Esophagus (tissue), 2 donors: ENCODE measurements around the gene TSPAN3. TPM values are rescaled to one million over a fixed set of nuclear protein-coding genes. Genes with fewer than 3 reads are reported as not detected.

Source experiments
- H3K27ac ChIP-seq, 2 donors: one replicate each; pipeline ENCODE4 v1.5.1; 2013; ENCODE audit warnings: low read depth in 2 of 2, mild to moderate bottlenecking in 2 of 2, inconsistent platforms in 1 of 2, low read length in 1 of 2, moderate library complexity in 1 of 2
- H3K27me3 ChIP-seq, 2 donors: one replicate each; pipeline ENCODE4 v1.6.1; 2013; ENCODE audit warnings: low read length in 2 of 2, control low read depth in 1 of 2, mild to moderate bottlenecking in 1 of 2; ENCODE audit not compliant: insufficient read depth in 2 of 2, control insufficient read depth in 1 of 2
- H3K36me3 ChIP-seq, 2 donors: one replicate each; pipeline ENCODE4 v1.6.1; 2013; ENCODE audit warnings: low read length in 1 of 2; ENCODE audit not compliant: control insufficient read depth in 2 of 2, insufficient read depth in 2 of 2
- H3K4me1 ChIP-seq, 2 donors: one replicate each; pipeline ENCODE4 v1.6.1; 2013; ENCODE audit warnings: low read length in 1 of 2; ENCODE audit not compliant: control insufficient read depth in 2 of 2, insufficient read depth in 2 of 2
- H3K4me3 ChIP-seq, 2 donors: one replicate each; pipeline ENCODE4 v1.5.1; 2013; ENCODE audit warnings: low read length in 2 of 2, mild to moderate bottlenecking in 2 of 2, low read depth in 1 of 2, moderate library complexity in 1 of 2
- H3K9me3 ChIP-seq, 2 donors: one replicate each; pipeline ENCODE4 v1.6.1; 2013; ENCODE audit warnings: mild to moderate bottlenecking in 2 of 2, low read depth in 1 of 2, low read length in 1 of 2, moderate library complexity in 1 of 2; ENCODE audit not compliant: control insufficient read depth in 2 of 2, insufficient read depth in 1 of 2
- WGBS, 2 donors: extraction: QIAGEN DNeasy Blood & Tissue Kit; methylation state at CpG; one replicate each; pipeline ENCODE4 v1.1.7; 2013; 5-methylcytosine and 5-hydroxymethylcytosine counted together
- polyA plus RNA-seq, 2 donors: library from polyadenylated mRNA; stranded (reverse); fragments of 200-250 nt; gene quantifications; one replicate each; pipeline ENCODE4 v1.2.3, GENCODE V29; 2013
- donor health status: healthy with polysubstance abuse.
- donor health status: Bipolar disorder and iron deficiency.

The TSPAN3 gene
- polyA plus RNA-seq, 2 donors = 56.9 to 65.8 TPM

DNA sequence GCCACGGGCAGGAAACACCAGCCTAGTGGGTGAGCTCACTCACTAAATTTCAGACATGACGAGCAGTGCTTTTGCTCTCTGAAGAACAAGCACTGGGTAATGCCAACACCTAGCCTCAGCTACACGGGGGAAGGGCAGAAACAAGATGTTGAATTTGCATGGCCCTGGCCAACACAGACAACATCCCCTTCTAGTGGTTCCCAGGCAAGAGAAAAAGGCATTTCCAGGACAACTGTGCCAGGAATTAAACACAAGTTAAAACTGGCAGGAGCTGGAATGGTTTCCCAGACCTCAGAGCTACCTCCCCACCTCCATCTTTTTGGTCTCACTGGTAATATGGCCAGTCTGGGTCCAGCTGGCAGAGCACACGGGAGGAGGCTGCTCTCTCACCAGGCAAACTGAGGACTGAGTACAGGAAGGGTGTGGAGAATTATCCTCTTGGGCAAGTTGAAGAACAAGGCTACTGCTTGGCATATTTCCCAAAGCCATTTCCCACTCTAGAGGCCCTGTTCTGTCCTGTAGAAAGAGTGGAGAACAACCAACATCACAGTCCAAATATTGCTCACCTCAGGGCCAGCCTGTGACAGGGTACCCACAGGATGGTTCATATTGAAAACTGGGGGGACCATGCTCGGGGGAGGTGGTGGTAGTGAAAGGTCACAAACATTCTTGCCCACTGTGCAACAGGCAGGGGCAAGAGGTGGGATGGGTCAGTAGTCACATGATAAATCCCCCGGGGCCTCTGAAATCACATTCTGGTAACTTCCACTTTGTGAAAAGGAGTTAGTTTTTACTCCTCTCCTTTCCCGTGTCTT lies 26.5 kb downstream of the TSPAN3 start:
- 66 to 67% methylated on average over 7 of the region's 7 CpGs for WGBS, 2 donors
- no peak overlapping the region for H3K27ac ChIP-seq
- peaks cover 12 to 15% of the 10 kb centered on the region in 2 donors for H3K36me3 ChIP-seq
- H3K4me3 ChIP-seq = no peak overlapping the region
- peaks cover 0 to 5% of the 10 kb centered on the region in 2 donors for H3K4me1 ChIP-seq
- H3K27me3 ChIP-seq = no peaks in the 10 kb centered on the region
- H3K9me3 ChIP-seq = no peaks in the 10 kb centered on the region

DNA sequence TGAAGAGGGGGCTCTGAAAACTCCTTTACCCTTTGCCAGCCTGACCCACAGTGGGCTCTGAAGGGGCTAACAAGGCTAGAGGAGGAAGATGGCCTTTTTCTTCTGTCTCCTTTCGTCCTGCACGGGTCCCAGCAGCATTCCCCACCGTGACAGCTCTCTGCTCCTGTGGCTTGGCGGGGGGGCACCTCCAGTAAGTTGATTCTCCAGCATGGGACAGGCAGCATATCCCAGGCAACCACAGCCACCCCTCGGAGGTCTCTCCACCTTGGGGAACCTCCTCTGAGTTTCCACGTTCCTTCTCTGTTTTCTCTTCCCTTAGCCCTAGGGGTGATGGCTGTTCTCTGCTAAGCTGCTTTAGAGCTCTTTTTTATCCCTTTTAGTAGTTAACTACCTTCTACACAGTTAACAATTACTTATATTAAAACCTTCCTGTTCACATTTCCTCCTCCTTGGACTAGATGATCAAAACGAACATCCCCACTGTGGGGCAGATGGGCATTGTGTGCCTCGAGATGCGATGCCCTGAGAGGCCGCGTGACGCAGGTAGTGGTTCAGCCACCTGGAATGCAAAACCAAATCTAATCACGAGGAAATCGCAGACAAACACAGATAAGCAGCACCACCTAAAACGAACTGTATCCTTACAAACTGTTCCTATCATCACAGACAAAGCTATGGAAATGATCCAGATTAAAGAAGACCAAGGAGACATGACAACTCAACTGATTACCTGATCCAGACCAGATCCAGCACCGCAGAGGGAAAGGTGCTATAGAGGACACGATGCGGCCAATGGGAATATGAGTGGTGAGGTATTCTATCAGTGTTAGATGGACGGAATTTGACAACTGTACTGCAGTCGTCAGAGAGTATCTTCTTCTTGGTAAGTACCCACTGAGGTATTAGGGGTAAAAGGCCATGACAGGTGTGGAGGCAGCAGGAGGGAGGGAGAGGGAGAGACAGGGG lies 27.7 kb downstream of the TSPAN3 start:
- H3K4me3 ChIP-seq = no peak overlapping the region
- no peaks in the 10 kb centered on the region for H3K9me3 ChIP-seq
- H3K27ac ChIP-seq = no peak overlapping the region
- WGBS, 2 donors = 82 to 85% methylated on average over 20 of the region's 20 CpGs
- peaks cover 12 to 15% of the 10 kb centered on the region in 2 donors for H3K36me3 ChIP-seq
- no peaks in the 10 kb centered on the region for H3K27me3 ChIP-seq
- peaks cover 0 to 5% of the 10 kb centered on the region in 2 donors for H3K4me1 ChIP-seq

- Histone ChIP-seq H3K36me3 (peaks cover 12 to 15% of the 10 kb centered on the region in 2 donors), H3K27ac (no peak overlapping the region), H3K9me3 (no peaks in the 10 kb centered on the region), H3K27me3 (no peaks in the 10 kb centered on the region), H3K4me1 (peaks cover 0 to 5% of the 10 kb centered on the region in 2 donors), H3K4me3 (no peak overlapping the region)
- 83 to 88% methylated on average over 8 of the region's 8 CpGs for WGBS, 2 donors
Observed at GRCh38 chr15:77042245-77042919, 28.5 kb downstream of the TSPAN3 start.

DNA sequence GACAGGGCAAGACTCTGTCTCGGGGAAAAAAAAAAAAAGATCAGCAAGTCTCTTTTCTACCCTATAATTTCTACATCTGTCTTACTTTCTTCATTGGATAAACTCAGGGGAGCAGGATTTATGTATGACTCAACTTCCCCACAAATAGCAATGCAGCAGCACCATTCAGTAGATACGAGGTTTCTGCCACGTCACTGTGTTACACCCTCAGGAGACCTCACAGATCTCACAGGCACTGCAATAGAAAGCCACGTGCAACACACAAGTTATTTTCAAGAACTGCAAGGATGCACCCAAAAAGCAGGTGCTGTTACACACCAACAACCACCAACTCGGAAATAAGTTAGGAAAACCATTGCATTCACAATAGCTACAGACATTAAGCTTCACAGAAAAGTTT lies 30.2 kb downstream of the TSPAN3 start:
- Histone ChIP-seq H3K27me3 (no peaks in the 10 kb centered on the region), H3K27ac (no peak overlapping the region), H3K4me1 (peaks cover 4 to 16% of the 10 kb centered on the region in 2 donors), H3K4me3 (no peak overlapping the region), H3K36me3 (peaks cover 10 to 19% of the 10 kb centered on the region in 2 donors), H3K9me3 (no peaks in the 10 kb centered on the region)
- 76 to 81% methylated on average over 5 of the region's 5 CpGs for WGBS, 2 donors

- H3K27ac ChIP-seq = no peak overlapping the region
- no peak overlapping the region for H3K4me3 ChIP-seq
- H3K4me1 ChIP-seq = peaks cover 4 to 16% of the 10 kb centered on the region in 2 donors
- no peaks in the 10 kb centered on the region for H3K9me3 ChIP-seq
- no peaks in the 10 kb centered on the region for H3K27me3 ChIP-seq
- no CpG with 5 or more reads among the region's 8 CpGs for WGBS, 2 donors
- peaks cover 4 to 14% of the 10 kb centered on the region in 2 donors for H3K36me3 ChIP-seq
Observed at GRCh38 chr15:77039848-77040247, 31.1 kb downstream of the TSPAN3 start.

DNA sequence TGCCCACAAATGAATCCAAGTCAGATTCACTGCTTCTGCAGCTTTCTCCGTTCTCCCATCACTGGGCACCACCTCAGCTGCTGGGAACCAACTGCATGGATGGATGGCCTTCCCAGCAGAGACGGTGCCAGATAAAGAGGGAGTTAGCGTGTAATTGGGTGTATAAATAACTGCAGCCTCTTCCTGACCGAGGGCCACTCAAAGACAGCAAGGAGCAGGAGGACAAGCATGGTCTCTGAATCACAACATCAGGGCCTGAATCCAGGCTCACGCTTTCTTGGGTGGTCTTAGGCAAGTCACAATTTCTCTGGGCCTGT lies 31.7 kb downstream of the TSPAN3 start:
- Histone ChIP-seq H3K4me3 (no peak overlapping the region), H3K36me3 (peaks cover 4 to 14% of the 10 kb centered on the region in 2 donors), H3K9me3 (no peaks in the 10 kb centered on the region), H3K4me1 (peaks cover 4 to 13% of the 10 kb centered on the region in 2 donors), H3K27ac (no peak overlapping the region), H3K27me3 (no peaks in the 10 kb centered on the region)
- no CpG with 5 or more reads among the region's 5 CpGs for WGBS, 2 donors

- WGBS, 2 donors = 90% methylated on average over 2 of the region's 10 CpGs; no CpG with 5 or more reads in 1 of the 2 donors
- Histone ChIP-seq H3K9me3 (no peaks in the 10 kb centered on the region), H3K4me3 (no peak overlapping the region), H3K27ac (no peak overlapping the region), H3K27me3 (no peaks in the 10 kb centered on the region), H3K4me1 (peaks cover 4 to 11% of the 10 kb centered on the region in 2 donors), H3K36me3 (peaks cover 4 to 14% of the 10 kb centered on the region in 2 donors)
Observed at GRCh38 chr15:77038312-77039216, 32.3 kb downstream of the TSPAN3 start.

DNA sequence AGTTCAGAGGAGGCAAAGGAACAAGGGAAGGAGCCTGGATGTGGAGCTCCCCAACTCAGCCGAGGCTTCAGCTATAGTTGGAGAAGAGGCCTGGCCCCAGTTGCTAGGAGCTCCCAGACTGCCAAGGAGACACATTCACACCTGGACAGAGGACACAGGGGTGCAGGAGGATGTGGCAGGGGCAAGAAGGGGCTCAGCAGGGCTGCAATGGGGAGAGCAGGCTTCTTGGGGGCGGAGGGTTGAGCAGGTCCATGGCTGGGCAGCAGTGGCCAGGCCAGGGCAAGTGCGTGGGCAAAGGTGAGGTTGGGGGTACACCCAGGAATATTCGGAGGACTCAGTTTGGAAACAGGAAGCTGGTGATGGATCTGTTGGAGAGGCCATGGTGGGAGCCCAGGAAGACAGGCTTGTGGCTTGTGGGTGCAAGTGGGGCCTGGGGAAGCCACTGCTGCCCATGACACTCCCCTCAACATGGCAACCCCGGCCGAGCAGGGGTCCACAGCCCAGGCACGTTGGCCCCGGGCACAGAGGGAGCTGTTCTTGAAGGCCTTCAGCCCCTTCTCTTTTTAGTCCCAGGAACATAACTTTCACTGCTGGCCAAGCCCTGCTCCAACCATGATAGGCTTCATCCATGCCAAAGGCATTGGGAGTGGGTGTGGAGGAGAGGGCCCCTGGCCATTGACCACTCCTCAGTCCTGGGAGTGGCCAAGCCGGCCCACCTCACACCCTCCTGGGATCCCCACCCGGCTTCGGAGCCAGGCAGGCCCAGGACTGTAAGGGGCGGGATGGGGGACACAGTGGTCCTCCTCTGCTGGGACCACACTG lies 33.3 kb downstream of the TSPAN3 start:
- H3K4me3 ChIP-seq = no peak overlapping the region
- peaks cover 4 to 9% of the 10 kb centered on the region in 2 donors for H3K36me3 ChIP-seq
- H3K27me3 ChIP-seq = no peaks in the 10 kb centered on the region
- peaks cover 4 to 11% of the 10 kb centered on the region in 2 donors for H3K4me1 ChIP-seq
- 92 to 94% methylated on average over 12 of the region's 12 CpGs for WGBS, 2 donors
- H3K9me3 ChIP-seq = no peaks in the 10 kb centered on the region
- H3K27ac ChIP-seq = no peak overlapping the region
